Left colon (tissue), 2 donors: ENCODE results near the gene SLC12A5. TPM values are rescaled to one million over a fixed set of nuclear protein-coding genes. Genes with fewer than 3 reads are reported as not detected.
"Not testable (repeated sequence)": the region's sequence is repeated elsewhere in the genome, so short reads cannot be mapped to it uniquely, and the experiment has no call there.

ENCODE experiments used
- ATAC-seq: fragments of 200-7000 bp; cut with Tn5 transposase; one replicate; pipeline ENCODE4 v1.9.1; 2020; ENCODE audit warnings: mild to moderate bottlenecking, moderate library complexity
- DNase-seq, 2 donors: peaks; one replicate each; pipeline ENCODE4 v3.0.0-alpha.2; 2020
- intact Hi-C, 2 donors: fragments of 100-400 bp; cut with DNase I in 1 of 2; cut with micrococcal nuclease in 1 of 2; formaldehyde crosslinking; loops; one replicate each; pipeline versions ENCODE4 v1.11.2 to v1.14.0; 2022; cut with DNase I, micrococcal nuclease
- total RNA-seq, 2 donors: library from RNA; stranded (reverse); fragmentation: NEBNext Ultra II Directional; extraction: Animal tissue kit (Norgen Biotek cat#: 25700); gene quantifications; one replicate each; pipeline ENCODE4 v1.2.1, GENCODE V29; 2021
- donor health status: DM: no; HTN: no; CAD: no.
- donor health status: DM: yes; HTN: yes; CAD: no.

The SLC12A5 gene
- total RNA-seq, 2 donors from 2014 or later = 1.6 TPM; not detected in 1

DNA sequence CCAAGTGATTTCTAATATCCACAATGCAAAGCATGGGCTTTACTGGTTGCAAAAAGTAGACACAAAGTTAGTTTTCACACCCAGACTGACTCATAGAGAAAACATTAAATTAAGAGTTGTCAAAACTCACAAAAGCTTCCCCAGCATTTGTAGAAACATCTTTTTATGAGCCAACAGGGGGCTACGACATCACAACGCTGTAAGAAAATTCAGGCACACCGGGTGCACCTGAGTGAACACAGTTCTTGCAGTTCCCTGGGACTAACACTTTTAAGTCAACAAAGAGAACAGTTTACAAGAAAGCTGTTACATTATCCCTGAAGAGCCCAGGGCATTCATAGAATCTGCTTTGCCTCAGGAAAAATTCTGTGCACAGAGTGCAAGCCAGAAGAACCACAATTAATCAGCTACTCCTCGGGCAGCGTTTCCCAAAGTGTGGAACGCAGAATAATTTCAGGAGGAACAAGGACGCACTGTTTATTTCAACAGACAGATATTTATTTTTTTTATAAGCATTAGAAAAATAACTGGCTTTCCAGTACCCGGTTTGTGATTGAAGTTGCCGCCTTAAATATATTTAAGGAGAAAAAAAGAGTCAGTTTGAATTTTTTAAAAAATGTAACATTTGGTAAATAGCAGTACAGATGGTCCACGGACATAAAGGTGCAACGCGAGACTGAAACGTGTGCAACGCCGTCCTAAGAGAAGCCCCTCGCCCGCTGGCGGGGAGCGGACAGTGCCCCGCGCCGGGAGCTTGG, 59.6 kb downstream of the SLC12A5 start:
- ATAC-seq (no peak), DNase-seq (no peak)
- intact Hi-C loops = no loop called here

DNA sequence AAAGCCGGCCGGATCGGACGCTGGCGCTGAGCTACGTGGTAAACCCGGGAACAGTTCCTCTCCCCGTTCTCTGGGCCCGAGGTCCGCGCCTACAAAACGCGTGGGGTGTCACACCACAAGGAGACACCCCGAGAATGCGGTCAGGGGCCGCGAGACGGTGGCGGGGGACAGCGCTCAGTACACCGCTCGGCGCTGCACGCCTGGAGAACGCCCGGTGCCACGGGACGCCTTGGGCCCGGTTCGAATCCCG, 60.1 kb downstream of the SLC12A5 start:
- DNase-seq (no peak), ATAC-seq (peak; percentile 47)
- intact Hi-C loops = no loop called here

DNA sequence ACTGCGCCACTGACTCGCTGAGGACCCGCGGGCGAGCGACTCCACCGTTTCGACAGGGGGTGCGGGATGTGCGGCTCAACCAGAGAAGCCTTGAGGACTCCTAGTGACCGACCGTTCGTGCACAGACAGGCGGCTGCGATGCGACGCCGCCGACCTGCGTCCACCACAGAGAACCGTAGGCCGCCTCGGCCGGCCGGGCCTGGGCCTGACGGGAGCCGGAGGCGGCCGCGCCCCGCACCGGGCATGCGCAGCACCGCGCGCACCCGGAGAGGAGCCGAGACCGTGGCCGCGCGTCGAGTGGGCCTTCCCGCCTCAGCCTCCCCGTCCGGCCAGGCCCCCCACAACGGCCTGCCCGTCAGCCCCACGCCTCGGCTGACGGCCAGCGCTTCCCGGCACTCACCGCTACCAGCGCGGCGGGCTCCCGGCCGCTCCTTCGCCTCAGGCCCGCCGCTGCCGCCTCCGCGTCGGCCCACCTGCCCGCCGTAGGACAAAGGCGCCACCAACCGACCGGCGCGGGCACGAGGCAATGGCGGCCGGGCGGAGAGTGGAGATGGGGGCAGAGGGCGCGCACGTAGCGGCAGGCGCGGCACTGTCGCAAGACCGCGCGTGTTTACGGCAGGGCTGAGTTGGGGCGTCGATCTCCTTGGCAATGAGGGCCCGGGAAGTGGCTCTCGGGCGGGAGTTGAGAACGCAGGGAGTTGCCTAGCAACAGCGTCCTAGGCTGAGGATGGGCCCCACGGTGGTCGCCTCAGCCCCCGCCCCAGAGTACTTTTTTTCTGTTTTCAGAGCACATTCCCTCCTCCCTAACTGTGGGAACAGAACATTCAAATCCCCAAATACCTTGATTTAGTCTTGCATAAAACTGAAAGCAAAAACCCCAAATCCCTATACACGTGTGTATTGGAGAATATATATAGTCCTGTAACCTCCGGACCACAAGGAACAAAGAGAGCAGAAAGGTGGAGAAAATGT, 60.7 kb downstream of the SLC12A5 start, which contains the start of gene NCOA5:
Gene NCOA5, minus strand, starts transcription at position 546 of the 972 bp plus-strand sequence. CDS start 10,538 bp downstream, outside the sequence.
- intact Hi-C loops = no loop called here
- ATAC-seq = peak; percentile 90
- peak; percentile 96 for DNase-seq

DNA sequence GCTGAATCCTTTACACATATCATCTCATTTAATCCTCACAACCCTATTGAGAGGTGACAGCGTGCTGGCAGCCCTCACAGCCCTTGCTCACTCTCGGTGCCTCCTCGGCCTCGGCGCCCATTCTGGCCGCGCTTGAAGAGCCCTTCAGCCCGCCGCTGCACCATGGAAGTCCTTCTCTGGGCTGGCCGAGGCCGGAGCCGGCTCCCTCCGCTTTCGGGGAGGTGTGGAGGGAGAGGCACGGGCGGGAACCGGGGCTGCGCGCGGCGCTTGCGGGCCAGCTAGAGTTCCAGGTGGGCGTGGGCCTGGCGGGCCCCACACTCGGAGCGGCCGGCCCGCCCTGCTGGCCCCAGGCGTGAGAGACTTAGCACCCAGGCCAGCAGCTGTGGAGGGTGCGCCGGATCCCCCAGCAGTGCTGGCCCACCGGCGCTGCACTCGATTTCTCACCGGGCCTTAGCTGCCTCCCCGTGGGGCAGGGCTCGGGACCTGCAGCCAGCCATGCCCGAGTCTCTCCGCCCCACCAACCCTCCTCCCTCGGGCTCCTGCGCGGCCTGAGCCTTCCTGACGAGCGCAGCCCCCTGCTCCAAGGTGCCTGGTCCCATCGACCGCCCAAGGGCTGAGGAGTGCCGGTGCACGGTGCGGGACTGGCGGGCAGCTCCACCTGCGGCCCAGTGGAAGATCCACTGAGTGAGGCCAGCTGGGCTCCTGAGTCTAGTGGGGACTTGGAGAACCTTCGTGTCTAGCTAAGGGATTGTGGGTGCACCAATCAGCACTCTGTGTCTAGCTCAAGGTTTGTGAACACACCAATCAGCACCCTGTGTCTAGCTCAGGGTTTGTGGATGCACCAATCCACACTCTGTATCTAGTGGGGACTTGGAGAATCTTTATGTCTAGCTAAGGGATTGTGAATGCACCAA, 62.9 kb downstream of the SLC12A5 start:
- ATAC-seq, intact Hi-C loops: not testable (repeated sequence)
- peak in 1 of 2 donors; percentile 11 for DNase-seq

DNA sequence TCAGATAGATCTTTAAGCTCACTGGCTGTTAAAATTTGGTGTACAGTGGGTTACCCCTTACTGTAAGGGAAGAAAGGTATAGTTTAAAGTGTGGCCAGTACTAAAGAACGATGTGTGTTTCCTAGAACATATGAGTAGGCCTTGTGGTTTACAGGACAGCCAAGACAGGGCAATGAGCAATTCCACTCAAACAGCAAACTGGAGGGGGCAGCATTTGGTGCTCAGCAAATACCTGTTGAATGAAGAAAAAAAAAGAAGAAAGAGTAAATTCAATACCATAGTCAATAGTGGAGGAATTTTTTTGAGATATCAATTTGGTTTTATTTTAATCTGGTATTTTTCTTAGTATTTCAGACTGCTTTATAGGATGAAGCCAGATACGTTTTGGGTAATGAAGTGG, 64.5 kb downstream of the SLC12A5 start:
- ATAC-seq = no peak
- intact Hi-C loops = no loop called here
- DNase-seq = no peak

DNA sequence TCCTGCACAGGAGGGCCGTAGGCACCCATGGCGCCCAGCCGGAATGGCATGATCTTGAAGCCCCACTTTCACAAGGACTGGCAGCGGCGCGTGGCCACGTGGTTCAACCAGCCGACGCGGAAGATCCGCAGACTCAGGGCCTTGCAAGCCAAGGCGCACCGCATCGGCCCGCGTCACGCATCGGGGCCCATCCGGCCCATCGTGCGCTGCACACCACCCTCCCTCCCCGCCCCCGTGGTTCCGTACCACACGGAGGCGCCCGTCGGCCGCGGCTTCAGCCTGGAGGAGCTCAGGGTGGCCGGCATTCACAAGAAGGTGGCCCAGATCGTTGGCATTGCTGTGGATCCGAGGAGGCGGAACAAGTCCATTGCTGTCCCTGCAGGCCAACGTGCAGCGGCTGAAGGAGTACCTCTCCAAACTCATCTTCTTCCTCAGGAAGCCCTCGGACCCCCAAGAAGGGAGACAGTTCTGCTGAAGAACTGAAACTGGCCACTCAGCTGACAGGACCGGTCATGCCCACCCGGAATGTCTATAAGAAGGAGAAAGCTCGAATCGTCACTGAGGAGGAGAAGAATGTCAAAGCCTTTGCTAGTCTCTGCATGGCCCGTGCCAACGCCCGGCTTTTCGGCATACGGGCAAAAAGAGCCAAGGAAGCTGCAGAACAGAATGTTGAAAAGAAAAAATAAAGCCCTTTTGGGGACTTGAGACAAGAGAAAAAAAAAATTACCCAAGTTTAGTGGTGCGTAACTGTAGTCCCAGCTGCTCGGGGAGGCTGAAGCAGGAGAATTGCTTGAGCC, 70.7 kb downstream of the SLC12A5 start:
- intact Hi-C loops = loop anchor here in 1 of 2 donors (10.0 kb wide), 1 partner anchor 75 kb away; the partner anchor contains the start of gene SLC12A5
- ATAC-seq (no peak), DNase-seq (peak in 1 of 2 donors; percentile 49)

DNA sequence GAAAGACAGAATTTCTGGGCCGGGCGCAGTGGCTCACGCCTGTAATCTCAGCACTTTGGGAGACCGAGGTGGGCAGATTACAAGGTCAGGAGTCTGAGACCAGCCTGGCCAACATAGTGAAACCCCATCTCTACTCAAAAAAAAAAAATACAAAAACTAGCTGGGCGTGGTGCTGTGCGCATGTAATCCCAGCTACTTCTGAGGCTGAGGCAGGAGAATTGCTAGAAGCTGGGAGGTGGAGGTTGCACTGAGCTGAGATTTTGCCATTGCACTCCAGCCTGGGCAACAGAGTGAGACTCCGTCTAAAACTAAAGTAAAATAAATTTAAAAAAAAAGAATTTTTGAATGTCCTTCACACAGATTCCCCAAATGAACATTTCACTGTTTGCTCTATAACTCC, 71.4 kb downstream of the SLC12A5 start:
- ATAC-seq, DNase-seq: not testable (repeated sequence)
- intact Hi-C loops = loop anchor here in 1 of 2 donors (10.0 kb wide), 1 partner anchor 76 kb away; the partner anchor contains the start of gene SLC12A5

DNA sequence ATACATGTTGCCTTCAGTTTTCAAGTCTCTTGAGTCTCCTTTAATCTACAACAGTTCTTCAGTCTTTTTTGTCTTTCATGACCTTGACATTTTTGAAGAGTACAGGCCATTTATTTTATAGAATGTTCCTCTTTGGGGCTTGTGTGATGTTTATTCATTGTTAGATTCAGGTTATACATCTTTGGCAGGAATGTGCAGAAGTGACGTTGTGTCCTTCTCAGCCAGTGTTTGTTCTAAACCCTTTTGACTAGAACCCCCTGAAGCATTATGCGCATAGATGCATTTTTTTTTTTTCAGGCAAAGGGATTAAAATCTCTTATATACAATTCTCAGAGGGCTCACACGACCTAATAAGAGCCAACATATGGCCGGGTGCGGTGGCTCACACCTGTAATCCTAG, 72.0 kb downstream of the SLC12A5 start:
- no peak for DNase-seq
- ATAC-seq = no peak
- intact Hi-C loops = loop anchor here in 1 of 2 donors (10.0 kb wide), 1 partner anchor 76 kb away; the partner anchor contains the start of gene SLC12A5

DNA sequence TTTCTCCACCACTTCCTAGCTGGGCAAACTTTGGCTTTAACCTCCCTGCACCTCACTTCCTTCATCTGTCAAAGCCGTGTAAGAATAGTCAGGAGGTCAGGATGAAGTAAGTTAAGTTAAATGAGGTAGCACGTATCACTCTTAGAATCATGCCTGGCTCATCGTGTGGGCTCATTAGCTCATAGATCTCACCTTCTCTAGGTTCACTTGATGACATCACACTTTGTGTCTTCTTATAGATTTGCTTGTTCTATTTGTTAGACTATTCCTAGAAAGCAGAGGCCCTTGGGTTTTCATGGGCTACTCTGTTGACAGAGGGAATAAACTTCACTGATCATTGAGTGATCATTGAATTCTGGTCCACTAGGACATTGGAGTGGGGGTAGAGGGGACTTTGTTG, 72.9 kb downstream of the SLC12A5 start:
- intact Hi-C loops = loop anchor here in 1 of 2 donors (10.0 kb wide), 1 partner anchor 77 kb away; the partner anchor contains the start of gene SLC12A5
- DNase-seq = no peak
- no peak for ATAC-seq

DNA sequence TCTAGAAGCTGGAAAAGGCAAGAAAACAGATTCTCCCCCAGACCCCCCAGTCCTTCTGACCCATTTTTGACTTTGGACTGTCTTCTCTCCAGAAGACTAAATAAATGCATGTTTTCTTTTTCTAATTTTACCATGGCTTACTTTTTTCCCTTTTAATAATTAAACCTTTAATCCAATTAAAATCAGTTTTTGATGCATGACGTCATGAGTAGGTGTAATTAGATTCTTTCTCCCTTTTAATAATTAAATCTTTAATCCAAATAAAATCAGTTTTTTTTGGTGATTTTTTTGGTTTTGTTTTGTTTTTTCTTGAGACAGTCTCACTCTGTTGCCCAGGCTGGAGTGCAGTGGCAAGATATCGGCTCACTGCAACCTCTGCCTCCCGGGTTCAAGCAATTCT, 73.9 kb downstream of the SLC12A5 start:
- ATAC-seq (no peak), DNase-seq (no peak)
- intact Hi-C loops = loop anchor here in 1 of 2 donors (10.0 kb wide), 1 partner anchor 78 kb away; the partner anchor contains the start of gene SLC12A5

DNA sequence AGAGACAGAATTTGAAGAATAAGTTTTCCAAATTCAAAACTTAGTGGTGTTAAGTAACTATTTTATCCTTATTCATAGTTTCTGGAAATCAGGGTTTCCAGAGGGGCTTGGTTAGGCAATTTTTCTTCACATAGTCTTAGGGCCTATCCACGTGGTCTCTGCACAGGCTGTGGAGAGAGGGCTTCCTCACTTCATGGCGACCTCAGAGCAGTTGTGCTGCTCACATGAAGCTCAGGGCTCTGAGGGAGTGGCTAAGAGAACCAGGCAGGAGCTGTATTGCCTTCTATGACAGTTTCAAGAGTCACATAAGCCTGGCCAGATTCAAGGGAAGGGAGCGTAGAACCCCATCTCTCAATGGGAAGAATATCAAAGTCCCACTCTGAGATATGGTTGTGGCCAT, 75.2 kb downstream of the SLC12A5 start:
- DNase-seq = no peak
- ATAC-seq = no peak
- intact Hi-C loops = loop anchor here in 1 of 2 donors (10.0 kb wide), 1 partner anchor 79 kb away; the partner anchor contains the start of gene SLC12A5

DNA sequence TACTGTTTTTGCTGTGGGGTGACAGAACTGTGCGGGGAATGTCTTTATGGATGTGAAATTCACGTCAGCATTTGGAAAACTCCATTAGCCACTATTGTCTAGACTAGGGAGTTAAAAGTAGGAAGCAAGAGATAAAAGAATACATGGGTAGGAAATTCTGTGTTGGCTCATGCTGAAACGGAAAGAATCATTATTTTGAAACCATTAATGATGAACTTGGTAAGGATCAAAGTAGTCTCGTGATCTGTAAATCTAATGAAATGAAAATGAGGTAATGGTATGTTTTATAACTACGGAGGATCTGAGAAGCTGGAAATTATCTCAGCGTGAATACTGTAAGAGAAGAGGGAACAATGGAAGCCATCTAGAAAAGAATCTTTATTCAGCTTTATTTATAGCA, 78.0 kb downstream of the SLC12A5 start:
- ATAC-seq = no peak
- intact Hi-C loops = loop anchor here in 1 of 2 donors (10.0 kb wide), 1 partner anchor 82 kb away; the partner anchor contains the start of gene SLC12A5
- no peak for DNase-seq

DNA sequence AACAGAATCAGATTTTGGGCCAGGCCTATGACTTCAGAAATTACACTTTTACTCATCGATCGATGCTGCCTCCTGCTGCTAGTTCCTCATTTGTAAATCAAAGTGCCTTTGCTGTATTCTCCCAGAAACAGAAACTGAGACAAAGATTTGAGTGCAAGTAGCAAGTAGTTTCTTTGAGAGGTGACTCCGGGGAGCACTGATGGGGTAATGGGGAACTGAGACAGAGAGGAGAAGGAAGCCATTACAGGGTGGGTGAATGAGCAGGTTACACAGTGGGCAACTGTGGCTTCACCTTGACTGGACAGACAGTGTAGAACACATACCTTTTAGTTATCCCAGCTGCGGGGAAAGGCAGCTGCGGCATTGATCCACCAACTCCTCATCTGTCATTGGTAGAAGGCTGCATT, 79.4 kb downstream of the SLC12A5 start:
- no peak for DNase-seq

DNA sequence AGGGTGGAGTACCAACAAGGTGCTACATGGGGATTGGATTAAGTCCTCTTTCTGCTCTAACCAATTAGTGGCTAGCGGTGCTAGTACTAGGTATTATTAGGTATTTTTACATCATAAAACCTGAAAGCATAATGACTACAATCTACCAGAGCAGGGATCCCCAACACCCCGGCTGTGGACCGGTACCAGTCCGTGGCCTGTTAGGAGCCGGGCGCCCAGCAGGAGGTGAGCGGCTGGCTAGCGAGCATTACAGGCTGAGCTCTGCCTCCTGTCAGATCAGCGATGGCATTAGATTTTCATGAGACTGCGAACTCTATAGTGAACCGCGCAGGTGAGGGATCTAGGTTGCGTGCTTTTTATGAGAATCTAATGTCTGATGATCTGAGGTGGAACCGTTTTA, 80.0 kb downstream of the SLC12A5 start:
- intact Hi-C loops = loop anchor here in 1 of 2 donors (10.0 kb wide), 1 partner anchor 84 kb away; the partner anchor contains the start of gene SLC12A5
- ATAC-seq (no peak), DNase-seq (no peak)

More for the DNA sequence above, 79.4 kb downstream of the SLC12A5 start:
- intact Hi-C loops = loop anchor here in 1 of 2 donors (10.0 kb wide), 1 partner anchor 84 kb away; the partner anchor contains the start of gene SLC12A5
- no peak for ATAC-seq
